Measurements from ENCODE around the gene MCU.
"Not testable (repeated sequence)": the region's sequence is repeated elsewhere in the genome, so short reads cannot be mapped to it uniquely, and the experiment has no call there.

MCU gene

GRCh38 chr10:72754275-72755032, 62.5 kb downstream of the MCU start:
- H3K27ac Mint-ChIP-seq = no peak overlapping the region
- no peak overlapping the region for H3K4me3 Mint-ChIP-seq
- H3K4me1 Mint-ChIP-seq = peaks cover 18% of the 10 kb centered on the region
- no peaks in the 10 kb centered on the region for H3K9me3 Mint-ChIP-seq
- peaks cover 5% of the 10 kb centered on the region for H3K27me3 Mint-ChIP-seq (ENCODE audit: low read depth)
- H3K36me3 Mint-ChIP-seq (ENCODE audit: low read depth) = no peaks in the 10 kb centered on the region
- TF ChIP-seq CTCF (IDR thresholded peaks at IDR 0.05; ENCODE audit: unreplicated experiment in 3 of 3) = no peak

- no peak for TF ChIP-seq CTCF (IDR thresholded peaks at IDR 0.05; ENCODE audit: unreplicated experiment in 3 of 3)
- Mint-ChIP-seq H3K27me3 (ENCODE audit: low read depth) (peaks cover 5% of the 10 kb centered on the region), H3K4me3 (no peak overlapping the region), H3K27ac (peak overlapping the region in 1 of 3 experiments; percentile 3), H3K4me1 (peaks cover 20% of the 10 kb centered on the region), H3K36me3 (ENCODE audit: low read depth) (no peaks in the 10 kb centered on the region), H3K9me3 (no peaks in the 10 kb centered on the region)
Observed at GRCh38 chr10:72756674-72757385, 64.9 kb downstream of the MCU start.

- no peaks in the 10 kb centered on the region for H3K36me3 Mint-ChIP-seq (ENCODE audit: low read depth)
- H3K27me3 Mint-ChIP-seq (ENCODE audit: low read depth) = peaks cover 5% of the 10 kb centered on the region
- TF ChIP-seq CTCF (IDR thresholded peaks at IDR 0.05; ENCODE audit: unreplicated experiment in 3 of 3) = no peak
- no peaks in the 10 kb centered on the region for H3K9me3 Mint-ChIP-seq
- no peak overlapping the region for H3K27ac Mint-ChIP-seq
- H3K4me3 Mint-ChIP-seq = no peak overlapping the region
- peaks cover 18% of the 10 kb centered on the region for H3K4me1 Mint-ChIP-seq
Observed at GRCh38 chr10:72757732-72758131, 65.8 kb downstream of the MCU start.

GRCh38 chr10:72758930-72759329, 67.0 kb downstream of the MCU start:
- not testable (repeated sequence) for H3K36me3 Mint-ChIP-seq (ENCODE audit: low read depth); H3K27me3 Mint-ChIP-seq (ENCODE audit: low read depth); H3K27ac Mint-ChIP-seq; H3K4me3 Mint-ChIP-seq; H3K9me3 Mint-ChIP-seq
- H3K4me1 Mint-ChIP-seq = peaks cover 25% of the 10 kb centered on the region

- Mint-ChIP-seq H3K27me3 (ENCODE audit: low read depth) (peaks cover 5% of the 10 kb centered on the region), H3K36me3 (ENCODE audit: low read depth) (peaks cover 4% of the 10 kb centered on the region), H3K4me1 (peaks cover 30% of the 10 kb centered on the region), H3K27ac (no peak overlapping the region), H3K9me3 (no peaks in the 10 kb centered on the region), H3K4me3 (no peak overlapping the region)
- no peak for TF ChIP-seq CTCF (IDR thresholded peaks at IDR 0.05; ENCODE audit: unreplicated experiment in 3 of 3)
Observed at GRCh38 chr10:72759584-72759983, 67.6 kb downstream of the MCU start.

GRCh38 chr10:72761498-72761897, 69.6 kb downstream of the MCU start:
- TF ChIP-seq CTCF (IDR thresholded peaks at IDR 0.05; ENCODE audit: unreplicated experiment in 3 of 3) = no peak
- peaks cover 5% of the 10 kb centered on the region for H3K27me3 Mint-ChIP-seq (ENCODE audit: low read depth)
- no peak overlapping the region for H3K4me3 Mint-ChIP-seq
- H3K9me3 Mint-ChIP-seq = no peaks in the 10 kb centered on the region
- H3K36me3 Mint-ChIP-seq (ENCODE audit: low read depth) = peaks cover 4% of the 10 kb centered on the region
- peak overlapping the region; percentile 6 to 84 (median 44) for H3K27ac Mint-ChIP-seq
- peaks cover 25% of the 10 kb centered on the region for H3K4me1 Mint-ChIP-seq

All from nephron (organoid).